ENCODE results near the gene CCDC188. TPM values are rescaled to one million over a fixed set of nuclear protein-coding genes. Genes with fewer than 3 reads are reported as not detected.

Gene CCDC188
- total RNA-seq, 2 donors from 2014 or later = not detected

GRCh38 chr22:20196094-20196842 lies 45.4 kb upstream of the CCDC188 start:
- no peak for ATAC-seq (ENCODE audit: insufficient number of reproducible peaks, low FRiP score, low read depth)

GRCh38 chr22:20194681-20195593 lies 44.1 kb upstream of the CCDC188 start:
- H3K4me3 ChIP-seq = no peak overlapping the region
- H3K4me1 ChIP-seq (ENCODE audit: control insufficient read depth in 1 of 2, low read depth in 2 of 2) = no peaks in the 10 kb centered on the region
- no peak for TF ChIP-seq CTCF (IDR thresholded peaks at IDR 0.05)
- H3K9me3 ChIP-seq = no peaks in the 10 kb centered on the region
- DNase-seq (ENCODE audit: low spot score) (no peak), ATAC-seq (ENCODE audit: insufficient number of reproducible peaks, low FRiP score, low read depth) (no peak)
- no peaks in the 10 kb centered on the region for H3K36me3 ChIP-seq
- no peak overlapping the region for H3K27ac ChIP-seq
- no peaks in the 10 kb centered on the region for H3K27me3 ChIP-seq (replicated peaks; ENCODE audit: insufficient read depth)

More at GRCh38 chr22:20196094-20196842, 45.4 kb upstream of the CCDC188 start:
- TF ChIP-seq CTCF (IDR thresholded peaks at IDR 0.05) = no peak
- H3K27ac ChIP-seq = no peak overlapping the region
- no peaks in the 10 kb centered on the region for H3K9me3 ChIP-seq
- no peaks in the 10 kb centered on the region for H3K36me3 ChIP-seq
- H3K4me3 ChIP-seq = no peak overlapping the region
- H3K27me3 ChIP-seq (replicated peaks; ENCODE audit: insufficient read depth) = no peaks in the 10 kb centered on the region
- no peak for DNase-seq (ENCODE audit: low spot score)
- H3K4me1 ChIP-seq (ENCODE audit: control insufficient read depth in 1 of 2, low read depth in 2 of 2) = no peaks in the 10 kb centered on the region

GRCh38 chr22:20193761-20194494 lies 43.1 kb upstream of the CCDC188 start:
- Histone ChIP-seq H3K4me1 (ENCODE audit: control insufficient read depth in 1 of 2, low read depth in 2 of 2) (no peaks in the 10 kb centered on the region), H3K27me3 (replicated peaks; ENCODE audit: insufficient read depth) (no peaks in the 10 kb centered on the region), H3K27ac (no peak overlapping the region), H3K36me3 (no peaks in the 10 kb centered on the region), H3K9me3 (no peaks in the 10 kb centered on the region), H3K4me3 (no peak overlapping the region)
- no peak for ATAC-seq (ENCODE audit: insufficient number of reproducible peaks, low FRiP score, low read depth)
- no peak for DNase-seq (ENCODE audit: low spot score)
- TF ChIP-seq CTCF (IDR thresholded peaks at IDR 0.05) = no peak

- Histone ChIP-seq H3K9me3 (no peaks in the 10 kb centered on the region), H3K4me1 (ENCODE audit: control insufficient read depth in 1 of 2, low read depth in 2 of 2) (no peaks in the 10 kb centered on the region), H3K36me3 (no peaks in the 10 kb centered on the region), H3K4me3 (no peak overlapping the region), H3K27me3 (replicated peaks; ENCODE audit: insufficient read depth) (no peaks in the 10 kb centered on the region), H3K27ac (no peak overlapping the region)
- ATAC-seq (ENCODE audit: insufficient number of reproducible peaks, low FRiP score, low read depth) (no peak), DNase-seq (ENCODE audit: low spot score) (no peak)
- no peak for TF ChIP-seq CTCF (IDR thresholded peaks at IDR 0.05)
These were observed 42.3 kb upstream of the CCDC188 start for GRCh38 chr22:20192972-20193760.

Data from thoracic aorta (tissue), 2 donors.